Body of pancreas (tissue), 4 donors: ENCODE measurements around the gene PIP5K1B.

Experiments used
- CTCF ChIP-seq, 7 experiments: fragments of 450-650 bp in 4 of 7; fragments of 200-600 bp in 3 of 7; sonication (generic) in 3 of 7; IDR thresholded peaks; one replicate each; pipeline ENCODE4 v1.5.1; 2016 to 2019; ENCODE audit warnings: antibody characterized with exemption in 7 of 7
- POLR2A ChIP-seq, 3 donors: fragments of 450-650 bp; IDR thresholded peaks; one replicate each; pipeline ENCODE4 v1.6.1; 2016; ENCODE audit warnings: antibody characterized with exemption in 3 of 3, mild to moderate bottlenecking in 2 of 3

- TF ChIP-seq CTCF (IDR thresholded peaks at IDR 0.05): no peak
- TF ChIP-seq POLR2A (IDR thresholded peaks at IDR 0.05): no peak
These were observed 128.0 kb downstream of the PIP5K1B start for GRCh38 chr9:68832861-68833518.
